Epithelial cell of proximal tubule (primary cell): Measurements from ENCODE around the gene RAMAC. TPM values are rescaled to one million over a fixed set of nuclear protein-coding genes. Genes with fewer than 3 reads are reported as not detected.

Experiments used
- DNase-seq: peaks from one replicate; pipeline ENCODE4 v3.0.0-alpha.2; 2011; ENCODE audit warnings: low read depth
- H3K4me3 ChIP-seq: 2 replicates; pipeline ENCODE4 v1.5.1; 2011; ENCODE audit warnings: low read depth, mild to moderate bottlenecking, low read length
- CTCF ChIP-seq: conservative IDR thresholded peaks from 2 replicates; pipeline ENCODE4 v1.5.1; 2012; ENCODE audit warnings: low read depth, mild to moderate bottlenecking, low read length
- total RNA-seq: library from RNA; depleted of rRNA; stranded (reverse); fragments of >200 nt; gene quantifications from 2 replicates; pipeline ENCODE4 v1.2.3, GENCODE V29; 2015

The RAMAC gene
- total RNA-seq, 1 donor from 2014 or later = 40.5 TPM

- TF ChIP-seq CTCF = no peak
- peak within 1 kb of the TSS; percentile 81 for H3K4me3 ChIP-seq
- DNase-seq = no peak
Measured at GRCh38 chr15:82952158-82953081, 33.6 kb upstream of the RAMAC start, which contains the start of gene HOMER2. Gene HOMER2 (minus strand): TSS chr15:82952720. CDS start chr15:82952535, 185 bp downstream.

- TF ChIP-seq CTCF = no peak
- no peak for DNase-seq
- no peak overlapping the region for H3K4me3 ChIP-seq
Measured at GRCh38 chr15:82958638-82959037, 27.4 kb upstream of the RAMAC start.

GRCh38 chr15:82959423-82959822 lies 26.6 kb upstream of the RAMAC start:
- DNase-seq = no peak
- H3K4me3 ChIP-seq = no peak overlapping the region
- no peak for TF ChIP-seq CTCF

- no peak for TF ChIP-seq CTCF
- no peak for DNase-seq
Measured at GRCh38 chr15:82960766-82961165, 25.2 kb upstream of the RAMAC start.

GRCh38 chr15:82963471-82964341 lies 22.3 kb upstream of the RAMAC start:
- DNase-seq = no peak
- TF ChIP-seq CTCF = no peak
- no peak overlapping the region for H3K4me3 ChIP-seq

More at GRCh38 chr15:82960766-82961165, 25.2 kb upstream of the RAMAC start:
- H3K4me3 ChIP-seq = no peak overlapping the region

- no peak overlapping the region for H3K4me3 ChIP-seq
- no peak for TF ChIP-seq CTCF
Measured at GRCh38 chr15:82964890-82965289, 21.1 kb upstream of the RAMAC start.

More at GRCh38 chr15:82964890-82965289, 21.1 kb upstream of the RAMAC start:
- no peak for DNase-seq
